Keratinocyte (primary cell): Measurements from ENCODE around the gene SND1. TPM values are rescaled to one million over a fixed set of nuclear protein-coding genes. Genes with fewer than 3 reads are reported as not detected.
A peak's percentile ranks its signal among the peaks of the same experiment; 100 is the strongest.

Experiments used
- DNase-seq: peaks from one replicate; pipeline ENCODE4 v3.0.0-alpha.2; 2011; ENCODE audit warnings: low read depth, missing footprints, low spot score
- FAIRE-seq: peaks from 2 replicates; lab custom pipeline; 2011; peaks lifted over from hg19 to GRCh38; lab: Jason Lieb, UNC
- H2AFZ ChIP-seq: 2 replicates; pipeline ENCODE4 v1.6.0; 2012; ENCODE audit warnings: low read length, control low read depth, inconsistent platforms; ENCODE audit not compliant: control insufficient read depth
- H3K27ac ChIP-seq: 2 replicates; pipeline ENCODE4 v1.5.1; 2011; ENCODE audit warnings: low read length; ENCODE audit not compliant: control insufficient read depth, insufficient read depth
- H3K27me3 ChIP-seq: 3 replicates; pipeline ENCODE4 v1.6.0; 2011; ENCODE audit warnings: low read length; ENCODE audit not compliant: control insufficient read depth, insufficient read depth; ENCODE audit errors: extremely low read depth
- H3K36me3 ChIP-seq, 2 experiments: 2 replicates in 1 of 2; 3 replicates in 1 of 2; pipeline ENCODE4 v1.5.1; 2011; ENCODE audit warnings: low read length in 2 of 2, mild to moderate bottlenecking in 1 of 2; ENCODE audit not compliant: control insufficient read depth in 2 of 2, insufficient read depth in 2 of 2; ENCODE audit errors: extremely low read depth in 1 of 2
- H3K4me1 ChIP-seq: 3 replicates; pipeline ENCODE4 v1.5.1; 2011; ENCODE audit warnings: low read length; ENCODE audit not compliant: control insufficient read depth, insufficient read depth; ENCODE audit errors: extremely low read depth
- H3K4me2 ChIP-seq: 3 replicates; pipeline ENCODE4 v1.6.0; 2011; ENCODE audit warnings: low read depth, low read length; ENCODE audit not compliant: control insufficient read depth, insufficient read depth; ENCODE audit errors: extremely low read depth
- H3K4me3 ChIP-seq, 3 experiments: fragments of 200-600 bp in 1 of 3; sonication (generic) in 1 of 3; 2 replicates in 2 of 3; 3 replicates in 1 of 3; pipeline ENCODE4 v1.5.1; 2011 to 2016; ENCODE audit warnings: low read length in 3 of 3, mild to moderate bottlenecking in 3 of 3, control low read depth in 2 of 3, inconsistent platforms in 1 of 3, low read depth in 1 of 3, mixed read lengths in 1 of 3, mixed run types in 1 of 3, moderate library complexity in 1 of 3; ENCODE audit not compliant: control insufficient read depth in 2 of 3, insufficient read depth in 2 of 3; ENCODE audit errors: extremely low read depth in 1 of 3
- H3K79me2 ChIP-seq: 2 replicates; pipeline ENCODE4 v1.6.0; 2012; ENCODE audit warnings: low read length; ENCODE audit not compliant: control insufficient read depth, insufficient read depth
- H3K9ac ChIP-seq: 3 replicates; pipeline ENCODE4 v1.6.0; 2011; ENCODE audit warnings: low read length; ENCODE audit not compliant: control insufficient read depth, insufficient read depth; ENCODE audit errors: extremely low read depth
- H3K9me1 ChIP-seq: 3 replicates; pipeline ENCODE4 v1.6.0; 2011; ENCODE audit warnings: low read length; ENCODE audit not compliant: control insufficient read depth, insufficient read depth; ENCODE audit errors: extremely low read depth
- H3K9me3 ChIP-seq: 2 replicates; pipeline ENCODE4 v1.5.1; 2012; ENCODE audit warnings: low read depth, low read length; ENCODE audit not compliant: control insufficient read depth
- H4K20me1 ChIP-seq: 3 replicates; pipeline ENCODE4 v1.6.0; 2011; ENCODE audit warnings: low read length; ENCODE audit not compliant: control insufficient read depth, insufficient read depth; ENCODE audit errors: extremely low read depth
- EZH2 ChIP-seq: IDR thresholded peaks from one replicate; pipeline ENCODE4 v1.6.1; 2012; ENCODE audit warnings: inconsistent platforms, mild to moderate bottlenecking, low read length, moderate library complexity
- dilution Hi-C: fragments of 300-500 bp; cut with MboI; formaldehyde crosslinking; loops from one replicate; pipeline ENCODE4 v1.7.0; 2020; ENCODE audit warnings: low sequenced_read_pairs; ENCODE audit not compliant: extremely low pct_ligation_motif_present
- polyA plus RNA-seq, 5 experiments: library from polyadenylated mRNA; depleted of rRNA in 3 of 5; stranded (reverse) in 3 of 5; stranded (forward) in 1 of 5; unstranded in 1 of 5; fragments of >200 nt; gene quantifications; 1 replicate in 1 of 5; 2 replicates in 3 of 5; 3 replicates in 1 of 5; pipeline versions ENCODE4 v1.2.1 to v1.2.3, GENCODE V29; 2011 to 2012; ENCODE audit warnings: missing spikeins in 2 of 5, low read depth in 1 of 5, low replicate concordance in 1 of 5
- TF ChIP-seq, protein P1 (sequence below), 3 experiments: IDR thresholded peaks in 1 of 3; conservative IDR thresholded peaks in 1 of 3; optimal IDR thresholded peaks in 1 of 3; 2 replicates in 2 of 3; 3 replicates in 1 of 3; pipeline versions ENCODE3 to v1.5.1; 2011; ENCODE audit warnings: low read length in 3 of 3, mild to moderate bottlenecking in 3 of 3, moderate library complexity in 2 of 3, control low read depth in 1 of 3, inconsistent platforms in 1 of 3; ENCODE audit not compliant: insufficient read depth in 2 of 3; ENCODE audit errors: extremely low read depth in 1 of 3

Gene SND1
- polyA plus RNA-seq, 1 donor (not counting 4 experiments of a cell fraction or from before 2014, with no cell fraction given): 140 TPM

DNA sequence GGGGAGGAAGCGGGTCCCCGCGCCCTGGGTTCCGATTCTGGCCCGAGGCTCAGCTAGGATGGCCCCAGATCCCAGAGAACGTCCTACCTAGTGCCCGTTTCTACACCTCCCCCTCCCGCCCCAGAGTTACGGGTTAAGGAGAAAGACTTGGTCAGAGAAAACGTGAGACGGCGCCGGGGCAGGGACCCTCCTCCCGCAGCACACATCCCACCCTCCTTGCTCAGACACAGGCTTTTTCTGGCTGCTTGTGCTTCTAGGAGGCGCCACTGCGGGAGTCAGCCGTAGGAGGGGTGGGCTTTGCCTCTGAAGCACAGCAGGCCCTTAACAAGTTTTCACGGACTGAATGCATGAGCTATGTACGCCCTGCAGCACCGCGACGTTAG lies 484.2 kb downstream of the SND1 start:
- Histone ChIP-seq H3K9ac (peak overlapping the region; percentile 44), H2AFZ (peak overlapping the region; percentile 83), H3K9me1 (no peaks in the 10 kb centered on the region), H3K27me3 (peaks cover 43% of the 10 kb centered on the region), H3K27ac (no peak overlapping the region), H3K79me2 (no peaks in the 10 kb centered on the region), H3K9me3 (no peaks in the 10 kb centered on the region), H3K36me3 (no peaks in the 10 kb centered on the region), H3K4me1 (peaks cover 8% of the 10 kb centered on the region), H3K4me2 (peak overlapping the region; percentile 89), H4K20me1 (no peaks in the 10 kb centered on the region), H3K4me3 (peak overlapping the region; percentile 42 to 70 (median 64))
- dilution Hi-C loops: no loop called here
- DNase-seq (no peak), FAIRE-seq (no peak)
- TF ChIP-seq, protein P1, sequence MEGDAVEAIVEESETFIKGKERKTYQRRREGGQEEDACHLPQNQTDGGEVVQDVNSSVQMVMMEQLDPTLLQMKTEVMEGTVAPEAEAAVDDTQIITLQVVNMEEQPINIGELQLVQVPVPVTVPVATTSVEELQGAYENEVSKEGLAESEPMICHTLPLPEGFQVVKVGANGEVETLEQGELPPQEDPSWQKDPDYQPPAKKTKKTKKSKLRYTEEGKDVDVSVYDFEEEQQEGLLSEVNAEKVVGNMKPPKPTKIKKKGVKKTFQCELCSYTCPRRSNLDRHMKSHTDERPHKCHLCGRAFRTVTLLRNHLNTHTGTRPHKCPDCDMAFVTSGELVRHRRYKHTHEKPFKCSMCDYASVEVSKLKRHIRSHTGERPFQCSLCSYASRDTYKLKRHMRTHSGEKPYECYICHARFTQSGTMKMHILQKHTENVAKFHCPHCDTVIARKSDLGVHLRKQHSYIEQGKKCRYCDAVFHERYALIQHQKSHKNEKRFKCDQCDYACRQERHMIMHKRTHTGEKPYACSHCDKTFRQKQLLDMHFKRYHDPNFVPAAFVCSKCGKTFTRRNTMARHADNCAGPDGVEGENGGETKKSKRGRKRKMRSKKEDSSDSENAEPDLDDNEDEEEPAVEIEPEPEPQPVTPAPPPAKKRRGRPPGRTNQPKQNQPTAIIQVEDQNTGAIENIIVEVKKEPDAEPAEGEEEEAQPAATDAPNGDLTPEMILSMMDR (optimal IDR thresholded peaks at IDR 0.05 in 1 of 3, IDR thresholded peaks at IDR 0.05 in 1 of 3, conservative IDR thresholded peaks at IDR 0.05 in 1 of 3; ENCODE audit: extremely low read depth in 1 of 3, insufficient read depth in 2 of 3, low read length in 3 of 3): no peak
- TF ChIP-seq EZH2: peak; percentile 28

DNA sequence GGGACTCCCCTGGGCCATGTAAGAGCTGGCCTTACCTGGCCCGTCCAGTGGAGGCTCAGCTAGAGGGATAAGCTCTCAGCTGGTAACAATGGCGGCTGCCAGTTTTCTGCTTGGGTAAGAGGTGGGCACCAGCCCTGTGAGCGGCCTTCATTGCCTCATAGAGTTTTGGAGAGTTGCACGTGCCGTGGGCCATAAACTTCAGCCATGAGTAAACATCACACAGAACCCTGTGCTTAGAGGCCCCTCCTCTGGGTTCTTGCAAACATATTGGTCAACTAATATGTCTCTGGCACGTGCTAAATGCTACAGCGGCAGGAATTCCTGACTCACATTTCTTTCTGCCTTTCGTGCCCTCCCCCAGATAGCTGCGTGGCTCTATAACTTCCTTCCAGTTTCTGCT lies 485.2 kb downstream of the SND1 start:
- Histone ChIP-seq H3K27me3 (peaks cover 48% of the 10 kb centered on the region), H3K9ac (no peak overlapping the region), H3K4me1 (peaks cover 8% of the 10 kb centered on the region), H3K4me3 (no peak overlapping the region), H3K9me1 (no peaks in the 10 kb centered on the region), H3K9me3 (no peaks in the 10 kb centered on the region), H4K20me1 (no peaks in the 10 kb centered on the region), H3K4me2 (no peak overlapping the region), H3K79me2 (no peaks in the 10 kb centered on the region), H3K36me3 (no peaks in the 10 kb centered on the region), H2AFZ (no peak overlapping the region), H3K27ac (no peak overlapping the region)
- no peak for DNase-seq
- TF ChIP-seq EZH2: no peak
- TF ChIP-seq, protein P1 (optimal IDR thresholded peaks at IDR 0.05 in 1 of 3, IDR thresholded peaks at IDR 0.05 in 1 of 3, conservative IDR thresholded peaks at IDR 0.05 in 1 of 3; ENCODE audit: extremely low read depth in 1 of 3, insufficient read depth in 2 of 3, low read length in 3 of 3): no peak
- dilution Hi-C loops: no loop called here
- FAIRE-seq: no peak
